Endothelial cell (in vitro differentiated cells): ENCODE results near the gene NOC4L. TPM values are rescaled to one million over a fixed set of nuclear protein-coding genes. Genes with fewer than 3 reads are reported as not detected.
"Not testable (repeated sequence)": the region's sequence is repeated elsewhere in the genome, so short reads cannot be mapped to it uniquely, and the experiment has no call there.

Experiments used
- DNase-seq: peaks from one replicate; pipeline ENCODE4 v3.0.0; 2021; ENCODE audit warnings: low spot score
- H3K27ac Mint-ChIP-seq: one replicate; pipeline ENCODE4 v1.8.0; 2021; ENCODE audit warnings: mixed read lengths, inconsistent platforms; ENCODE audit not compliant: unreplicated experiment
- H3K27me3 Mint-ChIP-seq: one replicate; pipeline ENCODE4 v1.8.0; 2021; ENCODE audit warnings: mild to moderate bottlenecking, moderate library complexity, mixed read lengths, inconsistent platforms; ENCODE audit not compliant: unreplicated experiment
- H3K36me3 Mint-ChIP-seq: one replicate; pipeline ENCODE4 v1.8.0; 2021; ENCODE audit warnings: mild to moderate bottlenecking, low read depth, mixed read lengths, inconsistent platforms; ENCODE audit not compliant: unreplicated experiment
- H3K4me1 Mint-ChIP-seq: one replicate; pipeline ENCODE4 v1.8.0; 2021; ENCODE audit warnings: mild to moderate bottlenecking, mixed read lengths, inconsistent platforms; ENCODE audit not compliant: unreplicated experiment
- H3K4me3 Mint-ChIP-seq: one replicate; pipeline ENCODE4 v1.8.0; 2021; ENCODE audit warnings: mild to moderate bottlenecking, mixed read lengths, inconsistent platforms; ENCODE audit not compliant: unreplicated experiment
- H3K9me3 Mint-ChIP-seq: one replicate; pipeline ENCODE4 v1.8.0; 2021; ENCODE audit warnings: mixed read lengths, inconsistent platforms; ENCODE audit not compliant: unreplicated experiment
- CTCF ChIP-seq: fragments of 200-600 bp; sonication (generic); IDR thresholded peaks from one replicate; pipeline ENCODE4 v1.5.0; 2021; ENCODE audit warnings: antibody characterized with exemption; ENCODE audit not compliant: unreplicated experiment
- total RNA-seq: library from RNA; stranded (reverse); fragmentation: NEBNext Ultra II Directional; extraction: Animal tissue kit (Norgen Biotek cat#: 25700); gene quantifications from one replicate; pipeline ENCODE4 v1.2.1, GENCODE V29; 2021; ENCODE audit not compliant: unreplicated experiment

The NOC4L gene
- total RNA-seq, 1 donor from 2014 or later, result 18.2 TPM

GRCh38 chr12:132148368-132149045 is 4.2 kb downstream of the NOC4L start:
- Mint-ChIP-seq H3K4me1 (peaks cover 9% of the 10 kb centered on the region), H3K27me3 (peaks cover 15% of the 10 kb centered on the region), H3K9me3 (no peaks in the 10 kb centered on the region), H3K27ac (no peak overlapping the region), H3K36me3 (peaks cover 12% of the 10 kb centered on the region), H3K4me3 (no peak overlapping the region)
- TF ChIP-seq CTCF, result no peak
- no peak for DNase-seq

- Mint-ChIP-seq H3K36me3 (peaks cover 12% of the 10 kb centered on the region), H3K27me3 (peaks cover 15% of the 10 kb centered on the region)
- not testable (repeated sequence) for H3K9me3 Mint-ChIP-seq, H3K4me3 Mint-ChIP-seq, H3K4me1 Mint-ChIP-seq, DNase-seq, H3K27ac Mint-ChIP-seq
Measured at GRCh38 chr12:132149526-132149925, 5.3 kb downstream of the NOC4L start.

- no peak for TF ChIP-seq CTCF
- no peaks in the 10 kb centered on the region for H3K9me3 Mint-ChIP-seq
- H3K27me3 Mint-ChIP-seq, result peaks cover 8% of the 10 kb centered on the region
- H3K27ac Mint-ChIP-seq, result no peak overlapping the region
- H3K4me1 Mint-ChIP-seq, result peaks cover 4% of the 10 kb centered on the region
- H3K36me3 Mint-ChIP-seq, result peaks cover 10% of the 10 kb centered on the region
- DNase-seq, result no peak
- H3K4me3 Mint-ChIP-seq, result no peak overlapping the region
Measured at GRCh38 chr12:132150780-132151144, 6.5 kb downstream of the NOC4L start.

GRCh38 chr12:132151145-132151765 is 7.0 kb downstream of the NOC4L start:
- Mint-ChIP-seq H3K9me3 (no peaks in the 10 kb centered on the region), H3K4me3 (no peak overlapping the region), H3K27ac (no peak overlapping the region), H3K36me3 (peaks cover 5% of the 10 kb centered on the region), H3K27me3 (peaks cover 4% of the 10 kb centered on the region), H3K4me1 (peaks cover 2% of the 10 kb centered on the region)
- TF ChIP-seq CTCF, result no peak
- no peak for DNase-seq

GRCh38 chr12:132151766-132152410 is 7.6 kb downstream of the NOC4L start:
- H3K36me3 Mint-ChIP-seq, result no peaks in the 10 kb centered on the region
- no peaks in the 10 kb centered on the region for H3K27me3 Mint-ChIP-seq
- no peaks in the 10 kb centered on the region for H3K4me1 Mint-ChIP-seq
- TF ChIP-seq CTCF, result no peak
- H3K27ac Mint-ChIP-seq, result no peak overlapping the region
- H3K4me3 Mint-ChIP-seq, result no peak overlapping the region
- no peak for DNase-seq
- H3K9me3 Mint-ChIP-seq, result no peaks in the 10 kb centered on the region
